Measurements from ENCODE around the gene MAD1L1. TPM values are rescaled to one million over a fixed set of nuclear protein-coding genes. Genes with fewer than 3 reads are reported as not detected.
A peak's percentile ranks its signal among the peaks of the same experiment; 100 is the strongest.

The MAD1L1 gene
- total and polyA plus RNA-seq, 11 donors = 11.1 to 29.7 (median 20.9) TPM

- Histone ChIP-seq H3K4me1 (peaks cover 0 to 26% (median 7%) of the 10 kb centered on the region in 12 donors), H3K9me3 (no peaks in the 10 kb centered on the region), H3K36me3 (peaks cover 0 to 9% (median 0%) of the 10 kb centered on the region in 9 donors), H3K27me3 (no peaks in the 10 kb centered on the region), H3K27ac (no peak overlapping the region), H3K4me3 (no peak overlapping the region)
- 93 to 95% (median 94%) methylated on average over 21 to 28 of the region's 28 CpGs for WGBS, 4 donors
- intact Hi-C loops (cut with DNase I) = no loop called here
- peak in 2 of 5 donors; percentile 22 to 42 for DNase-seq
- no peak for ATAC-seq
- TF ChIP-seq POLR2A (IDR thresholded peaks at IDR 0.05) = no peak
- no peak for TF ChIP-seq CTCF (IDR thresholded peaks at IDR 0.05)
Observed at GRCh38 chr7:1952169-1952760, 280.5 kb downstream of the MAD1L1 start.

- no peak for ATAC-seq
- Histone ChIP-seq H3K27me3 (no peaks in the 10 kb centered on the region), H3K4me1 (peaks cover 0 to 26% (median 7%) of the 10 kb centered on the region in 12 donors), H3K36me3 (peaks cover 0 to 2% (median 0%) of the 10 kb centered on the region in 9 donors), H3K9me3 (no peaks in the 10 kb centered on the region), H3K27ac (no peak overlapping the region), H3K4me3 (no peak overlapping the region)
- peak in 1 of 5 donors; percentile 9 for DNase-seq
- intact Hi-C loops (cut with DNase I) = no loop called here
- WGBS, 4 donors = 89 to 91% (median 90%) methylated on average over 17 of the region's 17 CpGs
- TF ChIP-seq CTCF (IDR thresholded peaks at IDR 0.05) (no peak), POLR2A (IDR thresholded peaks at IDR 0.05) (no peak)
Observed at GRCh38 chr7:1951600-1951999, 281.1 kb downstream of the MAD1L1 start.

- Histone ChIP-seq H3K4me1 (peaks cover 0 to 26% (median 7%) of the 10 kb centered on the region in 12 donors), H3K27ac (peak overlapping the region in 4 of 12 donors; percentile 32 to 45 (median 37)), H3K36me3 (no peaks in the 10 kb centered on the region), H3K9me3 (no peaks in the 10 kb centered on the region), H3K27me3 (no peaks in the 10 kb centered on the region), H3K4me3 (no peak overlapping the region)
- intact Hi-C loops (cut with DNase I) = no loop called here
- 64 to 72% (median 67%) methylated on average over 4 to 10 of the region's 10 CpGs for WGBS, 4 donors
- peak; percentile 29 to 80 (median 58) for ATAC-seq
- DNase-seq = peak; percentile 45 to 78 (median 50)
- no peak for TF ChIP-seq POLR2A (IDR thresholded peaks at IDR 0.05)
- TF ChIP-seq CTCF (IDR thresholded peaks at IDR 0.05) = no peak
Observed at GRCh38 chr7:1951159-1951536, 281.6 kb downstream of the MAD1L1 start.

GRCh38 chr7:1950452-1951158 lies 282.1 kb downstream of the MAD1L1 start:
- Histone ChIP-seq H3K27ac (peak overlapping the region in 4 of 12 donors; percentile 32 to 45 (median 37)), H3K9me3 (no peaks in the 10 kb centered on the region), H3K4me3 (no peak overlapping the region), H3K4me1 (peaks cover 0 to 26% (median 7%) of the 10 kb centered on the region in 12 donors), H3K36me3 (no peaks in the 10 kb centered on the region), H3K27me3 (no peaks in the 10 kb centered on the region)
- ATAC-seq (peak in 2 of 4 donors; percentile 20 to 56), DNase-seq (peak in 3 of 5 donors; percentile 31 to 74 (median 39))
- 78 to 80% (median 78%) methylated on average over 15 to 26 of the region's 26 CpGs for WGBS, 4 donors
- intact Hi-C loops (cut with DNase I) = no loop called here
- no peak for TF ChIP-seq POLR2A (IDR thresholded peaks at IDR 0.05)
